Neutrophil (primary cell): ENCODE results near the gene TTLL9.

Source experiments
- H3K27ac ChIP-seq: fragments of 200-600 bp; sonication (generic); 2 replicates; pipeline ENCODE4 v1.5.1; 2016; ENCODE audit warnings: mild to moderate bottlenecking, moderate library complexity
- H3K27me3 ChIP-seq: fragments of 200-600 bp; sonication (generic); 2 replicates; pipeline ENCODE4 v1.6.0; 2016; ENCODE audit warnings: mild to moderate bottlenecking
- H3K36me3 ChIP-seq: fragments of 200-600 bp; sonication (generic); 2 replicates; pipeline ENCODE4 v1.5.1; 2017
- H3K4me1 ChIP-seq, 2 experiments: fragments of 200-600 bp in 1 of 2; sonication (generic) in 1 of 2; 1 replicate in 1 of 2; 2 replicates in 1 of 2; pipeline versions ENCODE4 v1.5.1 to v1.6.1; 2013 to 2016; ENCODE audit warnings: low read depth in 1 of 2, low read length in 1 of 2, mild to moderate bottlenecking in 1 of 2, moderate library complexity in 1 of 2; ENCODE audit not compliant: control insufficient read depth in 1 of 2, insufficient read depth in 1 of 2
- H3K4me3 ChIP-seq, 2 experiments: fragments of 200-600 bp in 1 of 2; sonication (generic) in 1 of 2; 1 replicate in 1 of 2; 2 replicates in 1 of 2; pipeline ENCODE4 v1.5.1; 2013 to 2016; ENCODE audit warnings: low read depth in 1 of 2, low read length in 1 of 2, mild to moderate bottlenecking in 1 of 2, moderate library complexity in 1 of 2
- H3K9me3 ChIP-seq: fragments of 200-600 bp; sonication (generic); 2 replicates; pipeline ENCODE4 v1.5.1; 2016
- TF ChIP-seq, protein P1 (sequence below): fragments of 200-600 bp; sonication (generic); IDR thresholded peaks from 2 replicates; pipeline ENCODE4 v1.5.1; 2016; ENCODE audit warnings: antibody characterized with exemption

TTLL9 gene

DNA sequence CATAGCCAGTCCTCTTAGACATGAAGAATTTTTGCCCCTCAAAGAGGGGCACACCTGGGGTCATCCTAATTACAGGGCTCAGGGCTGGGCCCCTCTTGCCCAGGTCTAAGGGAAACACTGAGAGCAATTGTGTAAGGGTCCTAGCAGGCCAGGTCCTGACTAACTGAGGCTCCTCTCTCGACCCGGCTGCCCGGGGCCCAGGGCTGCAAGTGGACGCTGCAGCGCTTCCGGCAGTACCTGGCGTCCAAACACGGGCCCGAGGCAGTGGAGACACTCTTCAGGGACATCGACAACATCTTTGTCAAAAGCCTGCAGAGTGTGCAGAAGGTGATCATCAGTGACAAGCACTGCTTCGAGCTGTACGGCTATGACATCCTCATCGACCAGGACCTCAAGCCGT, 64.1 kb downstream of the TTLL9 start:
- Histone ChIP-seq H3K36me3 (no peaks in the 10 kb centered on the region), H3K27me3 (no peaks in the 10 kb centered on the region), H3K4me3 (no peak overlapping the region), H3K4me1 (no peaks in the 10 kb centered on the region), H3K27ac (no peak overlapping the region), H3K9me3 (no peaks in the 10 kb centered on the region)
- TF ChIP-seq, protein P1, sequence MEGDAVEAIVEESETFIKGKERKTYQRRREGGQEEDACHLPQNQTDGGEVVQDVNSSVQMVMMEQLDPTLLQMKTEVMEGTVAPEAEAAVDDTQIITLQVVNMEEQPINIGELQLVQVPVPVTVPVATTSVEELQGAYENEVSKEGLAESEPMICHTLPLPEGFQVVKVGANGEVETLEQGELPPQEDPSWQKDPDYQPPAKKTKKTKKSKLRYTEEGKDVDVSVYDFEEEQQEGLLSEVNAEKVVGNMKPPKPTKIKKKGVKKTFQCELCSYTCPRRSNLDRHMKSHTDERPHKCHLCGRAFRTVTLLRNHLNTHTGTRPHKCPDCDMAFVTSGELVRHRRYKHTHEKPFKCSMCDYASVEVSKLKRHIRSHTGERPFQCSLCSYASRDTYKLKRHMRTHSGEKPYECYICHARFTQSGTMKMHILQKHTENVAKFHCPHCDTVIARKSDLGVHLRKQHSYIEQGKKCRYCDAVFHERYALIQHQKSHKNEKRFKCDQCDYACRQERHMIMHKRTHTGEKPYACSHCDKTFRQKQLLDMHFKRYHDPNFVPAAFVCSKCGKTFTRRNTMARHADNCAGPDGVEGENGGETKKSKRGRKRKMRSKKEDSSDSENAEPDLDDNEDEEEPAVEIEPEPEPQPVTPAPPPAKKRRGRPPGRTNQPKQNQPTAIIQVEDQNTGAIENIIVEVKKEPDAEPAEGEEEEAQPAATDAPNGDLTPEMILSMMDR: no peak

GRCh38 chr20:31934968-31935764, 64.7 kb downstream of the TTLL9 start:
- H3K9me3 ChIP-seq: no peaks in the 10 kb centered on the region
- no peaks in the 10 kb centered on the region for H3K36me3 ChIP-seq
- no peak overlapping the region for H3K27ac ChIP-seq
- TF ChIP-seq, protein P1: no peak
- H3K4me3 ChIP-seq: no peak overlapping the region
- H3K4me1 ChIP-seq: no peaks in the 10 kb centered on the region
- no peaks in the 10 kb centered on the region for H3K27me3 ChIP-seq

DNA sequence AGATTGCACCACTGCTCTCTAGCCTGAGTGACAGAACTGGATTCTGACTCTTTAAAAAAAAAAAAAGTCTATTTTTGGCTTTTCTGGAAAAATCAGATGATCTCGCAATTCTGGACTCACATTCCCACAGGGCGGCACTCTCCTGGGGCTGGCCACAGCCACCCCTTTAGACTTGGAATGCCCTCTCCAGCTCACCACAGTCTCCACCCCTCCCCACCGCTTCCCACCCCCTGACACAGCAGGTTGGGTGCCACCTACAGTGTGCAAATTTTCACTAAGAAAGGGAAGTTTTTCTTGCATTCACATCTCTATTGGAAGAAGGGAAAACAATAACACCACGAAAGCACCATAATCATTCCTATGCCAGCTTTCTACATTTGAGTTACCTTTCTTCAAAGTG, 66.0 kb downstream of the TTLL9 start:
- no peak overlapping the region for H3K27ac ChIP-seq
- no peaks in the 10 kb centered on the region for H3K9me3 ChIP-seq
- H3K27me3 ChIP-seq: no peaks in the 10 kb centered on the region
- H3K36me3 ChIP-seq: no peaks in the 10 kb centered on the region
- no peak overlapping the region for H3K4me3 ChIP-seq
- TF ChIP-seq, protein P1: no peak
- no peaks in the 10 kb centered on the region for H3K4me1 ChIP-seq

DNA sequence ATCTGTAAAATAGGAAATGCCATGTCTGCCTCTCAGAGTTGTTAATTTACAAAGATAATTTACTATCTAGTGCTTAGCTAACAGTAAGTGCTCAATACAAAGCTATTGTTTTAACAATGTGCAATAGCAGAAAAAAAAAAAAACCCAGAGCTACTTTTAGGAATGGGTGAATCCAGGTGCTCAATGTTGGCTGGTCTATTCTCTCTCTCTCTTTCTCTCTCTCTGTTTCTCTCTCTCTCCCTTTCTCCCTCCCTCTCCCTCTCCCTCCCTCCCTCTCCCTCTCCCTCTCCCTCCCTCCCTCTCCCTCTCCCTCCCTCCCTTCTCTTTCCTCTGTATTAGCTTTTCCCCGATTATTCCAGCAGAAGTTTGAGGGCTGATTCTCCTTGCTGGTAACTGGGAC, 67.4 kb downstream of the TTLL9 start:
- Histone ChIP-seq H3K36me3 (peaks cover 4% of the 10 kb centered on the region), H3K9me3 (no peaks in the 10 kb centered on the region), H3K4me1 (no peaks in the 10 kb centered on the region), H3K4me3 (no peak overlapping the region), H3K27ac (no peak overlapping the region), H3K27me3 (no peaks in the 10 kb centered on the region)
- TF ChIP-seq, protein P1: no peak

DNA sequence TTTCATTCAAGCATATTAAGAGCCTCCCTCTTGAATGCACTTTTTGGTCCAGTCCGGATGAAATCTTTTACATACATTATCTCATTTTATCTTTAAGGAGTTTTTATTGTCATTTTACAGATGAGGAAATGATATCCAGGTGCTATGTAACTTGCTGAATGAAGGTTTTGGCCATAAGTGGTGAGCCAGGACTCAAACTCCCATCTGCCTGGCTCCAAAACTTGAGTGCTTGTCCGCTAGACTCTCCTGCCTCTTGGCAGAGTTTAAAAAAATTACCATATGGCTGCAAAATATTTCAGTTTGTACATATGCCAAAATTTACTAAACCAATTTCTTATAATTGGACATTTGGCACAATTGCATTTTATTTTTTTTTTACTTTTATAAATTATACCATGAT, 69.2 kb downstream of the TTLL9 start:
- no peak overlapping the region for H3K4me3 ChIP-seq
- no peaks in the 10 kb centered on the region for H3K9me3 ChIP-seq
- H3K4me1 ChIP-seq: no peaks in the 10 kb centered on the region
- no peaks in the 10 kb centered on the region for H3K27me3 ChIP-seq
- H3K27ac ChIP-seq: no peak overlapping the region
- TF ChIP-seq, protein P1: no peak
- H3K36me3 ChIP-seq: peaks cover 21% of the 10 kb centered on the region
